ENCODE data around the gene NDRG4.

NDRG4 gene

DNA sequence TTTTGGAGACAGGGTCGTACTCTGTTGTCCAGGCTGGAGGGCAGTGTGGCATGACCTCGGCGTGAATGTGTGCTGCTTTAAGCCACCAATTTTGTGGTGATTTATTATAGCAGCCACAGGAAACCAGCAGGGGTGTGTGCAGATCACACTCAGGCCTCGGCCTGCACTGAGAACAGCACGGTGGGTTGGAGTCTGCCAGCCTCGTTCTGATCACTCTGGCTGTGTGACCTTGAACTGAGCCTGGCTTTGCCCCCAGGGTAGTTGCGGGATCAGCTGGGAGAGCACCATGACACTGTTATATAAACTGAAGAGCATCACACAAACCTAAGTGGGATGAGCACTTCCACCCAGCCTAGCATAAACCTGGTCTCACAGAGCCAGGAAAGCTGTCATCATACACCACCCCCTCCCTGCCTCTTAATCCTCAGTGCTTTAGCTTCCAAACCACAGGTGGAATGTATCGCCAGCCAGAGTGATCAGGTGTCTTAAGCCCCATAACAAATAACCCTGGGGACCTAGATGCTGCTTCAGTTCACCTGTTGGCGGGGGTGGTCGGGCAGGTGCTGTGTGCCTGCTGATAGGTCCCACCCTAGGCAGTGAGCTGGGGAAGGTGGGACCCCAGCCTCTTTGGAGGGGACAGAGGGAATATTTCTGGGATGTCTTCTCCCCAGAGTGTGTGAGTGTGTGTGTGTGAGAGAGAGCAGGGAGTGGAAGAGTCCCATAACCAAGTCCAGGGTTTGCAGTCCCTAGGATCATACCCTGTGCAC lies 28.6 kb upstream of the NDRG4 start:
- no peak overlapping the region for H3K4me2 ChIP-seq (ENCODE audit: low read length)

GRCh38 chr16:58472266-58472665 lies 27.7 kb upstream of the NDRG4 start:
- H3K9me3 ChIP-seq (replicated peaks; ENCODE audit: low read length), result no peaks in the 10 kb centered on the region
- H3K4me2 ChIP-seq (ENCODE audit: low read length), result no peak overlapping the region
- H3K9ac ChIP-seq (ENCODE audit: low read depth, low read length), result no peak overlapping the region
- no peaks in the 10 kb centered on the region for H3K4me1 ChIP-seq (ENCODE audit: control insufficient read depth, insufficient read depth, low read length)
- H3K27me3 ChIP-seq (ENCODE audit: control insufficient read depth, insufficient read depth, low read length), result peaks cover 64% of the 10 kb centered on the region
- no peak overlapping the region for H3K4me3 ChIP-seq (ENCODE audit: low read length)
- no peaks in the 10 kb centered on the region for H3K36me3 ChIP-seq (ENCODE audit: insufficient read depth, low read length)

More for the DNA sequence above, 28.6 kb upstream of the NDRG4 start:
- Histone ChIP-seq H3K4me1 (ENCODE audit: control insufficient read depth, insufficient read depth, low read length) (no peaks in the 10 kb centered on the region), H3K27me3 (ENCODE audit: control insufficient read depth, insufficient read depth, low read length) (peaks cover 68% of the 10 kb centered on the region), H3K4me3 (ENCODE audit: low read length) (no peak overlapping the region), H3K36me3 (ENCODE audit: insufficient read depth, low read length) (no peaks in the 10 kb centered on the region), H3K9ac (ENCODE audit: low read depth, low read length) (no peak overlapping the region), H3K9me3 (replicated peaks; ENCODE audit: low read length) (no peaks in the 10 kb centered on the region)

DNA sequence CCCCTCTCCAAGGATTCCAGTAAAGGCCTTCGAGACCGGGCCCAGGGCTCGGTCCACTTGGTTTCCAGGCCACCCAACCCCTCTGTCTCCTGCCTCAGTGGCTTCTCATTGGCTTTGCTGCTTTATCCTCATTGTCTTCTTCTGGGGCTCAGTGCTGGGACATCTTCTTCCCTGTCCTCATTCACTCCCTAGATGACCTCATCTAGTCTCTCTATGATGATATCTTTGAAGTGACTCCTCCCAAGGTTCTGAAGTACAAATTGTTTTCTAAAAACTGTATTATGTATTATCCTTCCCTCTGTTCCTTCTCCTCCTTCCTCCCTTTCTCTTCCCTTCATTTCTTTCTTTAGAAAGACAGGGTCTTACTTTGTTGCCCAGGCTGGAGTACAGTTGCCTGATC lies 27.1 kb upstream of the NDRG4 start:
- H3K4me2 ChIP-seq (ENCODE audit: low read length), result no peak overlapping the region
- no peaks in the 10 kb centered on the region for H3K9me3 ChIP-seq (replicated peaks; ENCODE audit: low read length)
- H3K9ac ChIP-seq (ENCODE audit: low read depth, low read length), result no peak overlapping the region
- no peaks in the 10 kb centered on the region for H3K36me3 ChIP-seq (ENCODE audit: insufficient read depth, low read length)
- no peaks in the 10 kb centered on the region for H3K4me1 ChIP-seq (ENCODE audit: control insufficient read depth, insufficient read depth, low read length)
- no peak overlapping the region for H3K4me3 ChIP-seq (ENCODE audit: low read length)
- H3K27me3 ChIP-seq (ENCODE audit: control insufficient read depth, insufficient read depth, low read length), result peaks cover 59% of the 10 kb centered on the region

DNA sequence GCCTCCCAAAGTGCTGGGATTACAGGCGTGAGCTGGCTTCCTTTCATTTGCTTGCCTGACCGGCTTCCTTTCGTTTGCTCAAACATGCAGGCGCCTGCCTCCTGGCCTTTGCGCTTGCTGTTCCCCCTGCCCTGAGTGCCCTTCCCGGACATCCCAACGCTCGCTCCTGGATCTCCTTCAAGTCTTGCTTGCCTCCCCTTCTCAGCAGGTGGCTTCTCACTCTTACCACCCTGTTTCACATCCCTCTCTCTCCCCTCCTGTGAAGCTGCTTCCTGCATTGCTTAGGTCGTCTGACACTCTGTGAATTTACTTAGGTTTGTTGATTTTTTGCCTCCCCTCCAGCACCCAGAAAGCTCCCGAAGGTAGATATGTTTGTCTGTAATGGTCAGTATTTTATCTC lies 25.6 kb upstream of the NDRG4 start:
- Histone ChIP-seq H3K36me3 (ENCODE audit: insufficient read depth, low read length) (no peaks in the 10 kb centered on the region), H3K9me3 (replicated peaks; ENCODE audit: low read length) (no peaks in the 10 kb centered on the region), H3K4me3 (ENCODE audit: low read length) (no peak overlapping the region), H3K4me1 (ENCODE audit: control insufficient read depth, insufficient read depth, low read length) (no peaks in the 10 kb centered on the region), H3K27me3 (ENCODE audit: control insufficient read depth, insufficient read depth, low read length) (peaks cover 54% of the 10 kb centered on the region), H3K4me2 (ENCODE audit: low read length) (no peak overlapping the region), H3K9ac (ENCODE audit: low read depth, low read length) (no peak overlapping the region)

- Histone ChIP-seq H3K9ac (ENCODE audit: low read depth, low read length) (no peak overlapping the region), H3K4me3 (ENCODE audit: low read length) (no peak overlapping the region), H3K4me2 (ENCODE audit: low read length) (no peak overlapping the region), H3K27me3 (ENCODE audit: control insufficient read depth, insufficient read depth, low read length) (peaks cover 52% of the 10 kb centered on the region), H3K9me3 (replicated peaks; ENCODE audit: low read length) (no peaks in the 10 kb centered on the region), H3K4me1 (ENCODE audit: control insufficient read depth, insufficient read depth, low read length) (no peaks in the 10 kb centered on the region), H3K36me3 (ENCODE audit: insufficient read depth, low read length) (no peaks in the 10 kb centered on the region)
These were observed 24.8 kb upstream of the NDRG4 start for GRCh38 chr16:58475091-58475619.

DNA sequence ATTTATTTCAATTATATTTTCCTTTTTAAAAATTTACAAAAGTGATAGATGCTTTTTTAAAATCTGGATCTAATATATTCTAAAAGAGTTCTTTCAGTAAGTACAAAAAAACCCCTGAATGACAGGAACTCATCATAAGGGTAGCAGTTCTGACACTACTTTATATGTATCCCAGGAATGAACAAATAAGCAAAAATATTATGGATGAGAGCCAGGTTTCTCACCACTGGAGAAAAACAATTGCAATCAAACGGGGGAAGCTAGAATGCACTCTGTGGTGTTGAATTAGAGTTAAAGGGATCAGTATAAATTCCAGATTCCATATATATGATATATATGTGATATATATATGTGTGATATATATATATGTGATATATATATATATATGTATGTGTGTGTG lies 23.2 kb upstream of the NDRG4 start:
- no peak overlapping the region for H3K9ac ChIP-seq (ENCODE audit: low read depth, low read length)
- H3K9me3 ChIP-seq (replicated peaks; ENCODE audit: low read length), result no peaks in the 10 kb centered on the region
- no peaks in the 10 kb centered on the region for H3K36me3 ChIP-seq (ENCODE audit: insufficient read depth, low read length)

GRCh38 chr16:58478427-58478826 lies 21.5 kb upstream of the NDRG4 start:
- Histone ChIP-seq H3K4me2 (ENCODE audit: low read length) (no peak overlapping the region), H3K9ac (ENCODE audit: low read depth, low read length) (no peak overlapping the region), H3K4me3 (ENCODE audit: low read length) (no peak overlapping the region), H3K27me3 (ENCODE audit: control insufficient read depth, insufficient read depth, low read length) (peaks cover 36% of the 10 kb centered on the region), H3K9me3 (replicated peaks; ENCODE audit: low read length) (no peaks in the 10 kb centered on the region), H3K4me1 (ENCODE audit: control insufficient read depth, insufficient read depth, low read length) (no peaks in the 10 kb centered on the region), H3K36me3 (ENCODE audit: insufficient read depth, low read length) (no peaks in the 10 kb centered on the region)

More for the DNA sequence above, 23.2 kb upstream of the NDRG4 start:
- Histone ChIP-seq H3K4me1 (ENCODE audit: control insufficient read depth, insufficient read depth, low read length) (no peaks in the 10 kb centered on the region), H3K27me3 (ENCODE audit: control insufficient read depth, insufficient read depth, low read length) (peaks cover 47% of the 10 kb centered on the region), H3K4me3 (ENCODE audit: low read length) (no peak overlapping the region), H3K4me2 (ENCODE audit: low read length) (no peak overlapping the region)

DNA sequence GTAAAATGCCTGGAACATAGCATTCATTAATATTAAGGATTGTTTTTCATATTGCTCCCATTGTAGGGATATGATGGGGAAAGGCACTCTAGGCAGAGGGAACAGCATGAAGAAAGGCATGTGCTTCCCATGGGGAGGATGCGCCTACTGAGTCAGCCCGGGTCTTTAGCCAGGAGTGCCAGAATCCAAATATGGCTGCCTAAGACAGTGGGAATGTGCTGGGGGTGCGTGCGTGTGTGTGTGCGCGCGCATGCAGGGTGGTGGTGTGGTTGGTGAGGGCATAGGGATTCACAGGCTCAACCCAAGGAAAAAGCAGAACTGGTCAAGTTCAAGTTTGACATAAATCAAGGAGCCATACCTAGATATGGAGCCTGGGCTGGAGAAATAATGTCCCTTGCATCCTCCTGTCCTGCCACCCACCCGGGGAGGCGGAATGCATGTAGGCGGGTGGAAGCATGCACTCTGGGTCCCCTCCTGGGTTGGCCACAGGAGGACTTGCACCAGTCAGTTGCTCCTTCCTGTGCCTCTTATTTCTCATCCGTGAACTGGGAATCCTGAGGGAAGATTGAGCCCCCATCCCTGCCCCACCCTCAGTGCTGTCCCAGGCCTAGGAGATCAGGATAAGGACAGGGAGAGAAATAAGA lies 18.6 kb upstream of the NDRG4 start:
- no peak overlapping the region for H3K9ac ChIP-seq (ENCODE audit: low read depth, low read length)
- H3K4me1 ChIP-seq (ENCODE audit: control insufficient read depth, insufficient read depth, low read length), result no peaks in the 10 kb centered on the region
- no peaks in the 10 kb centered on the region for H3K9me3 ChIP-seq (replicated peaks; ENCODE audit: low read length)
- H3K36me3 ChIP-seq (ENCODE audit: insufficient read depth, low read length), result no peaks in the 10 kb centered on the region
- no peak overlapping the region for H3K4me2 ChIP-seq (ENCODE audit: low read length)
- peaks cover 23% of the 10 kb centered on the region for H3K27me3 ChIP-seq (ENCODE audit: control insufficient read depth, insufficient read depth, low read length)
- H3K4me3 ChIP-seq (ENCODE audit: low read length), result no peak overlapping the region

DNA sequence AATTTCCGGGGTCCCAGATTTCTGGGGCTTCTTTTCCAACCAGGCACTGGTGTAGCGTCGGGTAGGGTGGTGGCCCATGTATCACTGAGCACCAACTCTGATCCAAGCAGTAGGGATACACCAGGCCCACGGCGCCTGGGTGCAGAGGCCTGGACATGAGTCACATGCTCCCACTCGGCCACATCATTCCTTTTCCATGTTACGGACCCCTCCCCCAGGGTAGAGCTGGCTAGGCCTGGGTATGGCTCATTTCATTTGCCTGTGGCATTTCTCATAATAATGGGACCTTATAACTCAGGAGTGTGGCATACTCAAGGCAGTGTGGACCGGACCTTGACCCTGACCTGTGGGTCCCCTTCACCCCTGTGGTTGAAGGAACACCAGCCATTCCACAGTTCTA lies 18.0 kb upstream of the NDRG4 start:
- Histone ChIP-seq H3K27me3 (ENCODE audit: control insufficient read depth, insufficient read depth, low read length) (peaks cover 20% of the 10 kb centered on the region), H3K36me3 (ENCODE audit: insufficient read depth, low read length) (no peaks in the 10 kb centered on the region), H3K9me3 (replicated peaks; ENCODE audit: low read length) (no peaks in the 10 kb centered on the region), H3K9ac (ENCODE audit: low read depth, low read length) (no peak overlapping the region), H3K4me3 (ENCODE audit: low read length) (no peak overlapping the region), H3K4me2 (ENCODE audit: low read length) (no peak overlapping the region), H3K4me1 (ENCODE audit: control insufficient read depth, insufficient read depth, low read length) (no peaks in the 10 kb centered on the region)

- H3K4me1 ChIP-seq (ENCODE audit: control insufficient read depth, insufficient read depth, low read length), result peaks cover 2% of the 10 kb centered on the region
- no peaks in the 10 kb centered on the region for H3K36me3 ChIP-seq (ENCODE audit: insufficient read depth, low read length)
- H3K4me2 ChIP-seq (ENCODE audit: low read length), result no peak overlapping the region
- H3K4me3 ChIP-seq (ENCODE audit: low read length), result no peak overlapping the region
- H3K27me3 ChIP-seq (ENCODE audit: control insufficient read depth, insufficient read depth, low read length), result peaks cover 21% of the 10 kb centered on the region
- H3K9me3 ChIP-seq (replicated peaks; ENCODE audit: low read length), result no peaks in the 10 kb centered on the region
- H3K9ac ChIP-seq (ENCODE audit: low read depth, low read length), result no peak overlapping the region
These were observed 14.6 kb upstream of the NDRG4 start for GRCh38 chr16:58485184-58485887.

DNA sequence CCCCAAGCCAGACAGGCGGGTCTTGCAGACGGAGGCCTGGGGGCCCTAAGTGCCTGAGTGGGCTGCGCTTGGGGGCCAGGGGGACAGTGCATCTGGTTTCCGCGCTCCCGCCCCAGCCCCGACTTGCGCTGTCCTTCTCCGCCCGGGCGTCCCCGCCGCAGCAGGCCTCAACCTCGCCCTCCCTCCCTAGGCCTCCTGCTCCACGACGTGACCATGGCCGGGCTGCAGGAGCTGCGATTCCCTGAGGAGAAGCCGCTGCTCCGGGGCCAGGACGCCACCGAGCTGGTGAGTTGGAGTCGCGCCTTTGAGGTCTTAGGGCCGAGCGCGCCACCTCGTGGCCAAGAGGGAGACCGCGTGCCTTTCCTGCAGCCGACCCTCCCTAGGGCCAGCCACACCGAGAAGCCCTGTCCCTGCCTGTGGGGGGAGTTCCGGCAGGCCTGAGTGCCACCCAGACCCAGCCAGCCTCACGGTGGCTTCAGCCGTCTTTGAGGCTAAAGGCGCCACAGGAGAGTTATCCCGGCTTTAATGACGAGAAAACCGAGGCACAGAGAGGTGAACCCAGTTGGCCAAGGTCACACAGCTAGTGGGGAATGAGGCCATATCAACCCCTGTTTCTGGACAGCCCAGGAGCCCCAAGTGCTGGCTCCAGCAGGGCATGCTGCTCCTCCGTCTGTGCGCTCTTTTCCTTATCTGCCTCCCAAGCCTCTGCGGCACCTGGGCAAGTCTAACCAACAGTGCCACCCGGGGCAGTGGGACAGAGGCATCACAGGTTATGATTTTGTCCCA lies 12.2 kb upstream of the NDRG4 start:
- peak overlapping the region; percentile 53 for H3K4me3 ChIP-seq (ENCODE audit: low read length)
- no peak overlapping the region for H3K9ac ChIP-seq (ENCODE audit: low read depth, low read length)
- H3K36me3 ChIP-seq (ENCODE audit: insufficient read depth, low read length), result no peaks in the 10 kb centered on the region
- H3K27me3 ChIP-seq (ENCODE audit: control insufficient read depth, insufficient read depth, low read length), result peaks cover 21% of the 10 kb centered on the region
- H3K9me3 ChIP-seq (replicated peaks; ENCODE audit: low read length), result no peaks in the 10 kb centered on the region
- H3K4me1 ChIP-seq (ENCODE audit: control insufficient read depth, insufficient read depth, low read length), result peaks cover 2% of the 10 kb centered on the region
- H3K4me2 ChIP-seq (ENCODE audit: low read length), result peak overlapping the region; percentile 75

Data from skeletal muscle satellite cell (primary cell).